DND-41 (cell line): Measurements from ENCODE around the gene TRIM22.

Source experiments
- ATAC-seq: fragments of 200-7000 bp; cut with Tn5 transposase; 3 replicates; pipeline ENCODE4 v1.9.1; 2021; ENCODE audit warnings: low read depth; ENCODE audit not compliant: insufficient read depth
- DNase-seq: peaks from one replicate; pipeline ENCODE4 v3.0.0-alpha.2; 2020
- H2AFZ ChIP-seq: 2 replicates; pipeline ENCODE4 v1.6.0; 2012; ENCODE audit warnings: low read depth, low read length
- H3K27ac ChIP-seq: 2 replicates; pipeline ENCODE4 v1.5.1; 2012; ENCODE audit warnings: low read length, inconsistent platforms
- H3K27me3 ChIP-seq: fragments of 200-600 bp; sonication (generic); 2 replicates; pipeline ENCODE4 v1.6.0; 2012; ENCODE audit warnings: low read length, mild to moderate bottlenecking, inconsistent platforms; ENCODE audit not compliant: insufficient read depth, poor library complexity
- H3K36me3 ChIP-seq: 2 replicates; pipeline ENCODE4 v1.5.1; 2012; ENCODE audit warnings: low read length, inconsistent platforms; ENCODE audit not compliant: insufficient read depth
- H3K4me1 ChIP-seq: 2 replicates; pipeline ENCODE4 v1.5.1; 2012; ENCODE audit warnings: mild to moderate bottlenecking, low read length; ENCODE audit not compliant: insufficient read depth
- H3K4me2 ChIP-seq: 2 replicates; pipeline ENCODE4 v1.6.0; 2012; ENCODE audit warnings: mild to moderate bottlenecking, moderate library complexity, low read length, inconsistent platforms; ENCODE audit not compliant: insufficient read depth
- H3K4me3 ChIP-seq, 2 experiments: fragments of 200-600 bp in 1 of 2; shearing (Covaris generic) in 1 of 2; 2 replicates each; pipeline ENCODE4 v1.5.1; 2012 to 2016; ENCODE audit warnings: inconsistent platforms in 2 of 2, low read length in 2 of 2, mild to moderate bottlenecking in 2 of 2, low read depth in 1 of 2, moderate library complexity in 1 of 2
- H3K79me2 ChIP-seq: 2 replicates; pipeline ENCODE4 v1.6.0; 2012; ENCODE audit warnings: low read length, inconsistent platforms; ENCODE audit not compliant: insufficient read depth
- H3K9ac ChIP-seq: 2 replicates; pipeline ENCODE4 v1.6.0; 2012; ENCODE audit warnings: low read depth, mild to moderate bottlenecking, inconsistent platforms, low read length, moderate library complexity
- H3K9me3 ChIP-seq: 2 replicates; pipeline ENCODE4 v1.5.1; 2012; ENCODE audit warnings: low read length, moderate library complexity, mild to moderate bottlenecking, inconsistent platforms; ENCODE audit not compliant: insufficient read depth, severe bottlenecking
- H4K20me1 ChIP-seq: 2 replicates; pipeline ENCODE4 v1.6.0; 2012; ENCODE audit warnings: low read length; ENCODE audit not compliant: insufficient read depth
- EZH2 ChIP-seq: IDR thresholded peaks from 3 replicates; pipeline ENCODE4 v1.6.1; 2012; ENCODE audit warnings: borderline replicate concordance, low read depth, mild to moderate bottlenecking, moderate library complexity, low read length, inconsistent platforms; ENCODE audit not compliant: severe bottlenecking
- TF ChIP-seq, protein P1 (sequence below): IDR thresholded peaks from 2 replicates; pipeline ENCODE4 v1.5.1; 2012; ENCODE audit warnings: borderline replicate concordance, low read length, moderate library complexity, mild to moderate bottlenecking; ENCODE audit not compliant: poor library complexity, severe bottlenecking; ENCODE audit errors: extremely low read depth

TRIM22 gene

DNA sequence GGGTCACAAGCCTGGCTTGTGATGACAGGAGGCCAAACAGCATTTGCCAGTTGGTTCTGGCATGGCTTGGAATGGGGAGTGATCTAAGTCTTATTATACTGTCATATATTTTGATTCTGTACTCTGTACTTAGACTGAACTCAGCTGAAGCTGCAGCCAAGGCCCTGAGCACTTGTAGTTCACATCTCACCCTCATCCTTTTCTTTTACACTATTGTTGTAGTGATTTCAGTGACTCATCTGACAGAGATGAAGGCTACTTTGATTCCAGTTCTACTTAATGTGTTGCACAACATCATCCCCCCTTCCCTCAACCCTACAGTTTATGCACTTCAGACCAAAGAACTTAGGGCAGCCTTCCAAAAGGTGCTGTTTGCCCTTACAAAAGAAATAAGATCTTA is 47.5 kb downstream of the TRIM22 start:
- H3K27ac ChIP-seq: no peak overlapping the region
- no peaks in the 10 kb centered on the region for H3K79me2 ChIP-seq
- H3K27me3 ChIP-seq: peaks cover 21% of the 10 kb centered on the region
- no peaks in the 10 kb centered on the region for H3K36me3 ChIP-seq
- H3K9ac ChIP-seq: no peak overlapping the region
- H3K9me3 ChIP-seq: no peaks in the 10 kb centered on the region
- TF ChIP-seq EZH2: no peak
- no peak for DNase-seq
- H2AFZ ChIP-seq: no peak overlapping the region
- H3K4me1 ChIP-seq: no peaks in the 10 kb centered on the region
- no peak overlapping the region for H3K4me3 ChIP-seq
- no peak overlapping the region for H3K4me2 ChIP-seq
- no peak for ATAC-seq
- no peaks in the 10 kb centered on the region for H4K20me1 ChIP-seq

DNA sequence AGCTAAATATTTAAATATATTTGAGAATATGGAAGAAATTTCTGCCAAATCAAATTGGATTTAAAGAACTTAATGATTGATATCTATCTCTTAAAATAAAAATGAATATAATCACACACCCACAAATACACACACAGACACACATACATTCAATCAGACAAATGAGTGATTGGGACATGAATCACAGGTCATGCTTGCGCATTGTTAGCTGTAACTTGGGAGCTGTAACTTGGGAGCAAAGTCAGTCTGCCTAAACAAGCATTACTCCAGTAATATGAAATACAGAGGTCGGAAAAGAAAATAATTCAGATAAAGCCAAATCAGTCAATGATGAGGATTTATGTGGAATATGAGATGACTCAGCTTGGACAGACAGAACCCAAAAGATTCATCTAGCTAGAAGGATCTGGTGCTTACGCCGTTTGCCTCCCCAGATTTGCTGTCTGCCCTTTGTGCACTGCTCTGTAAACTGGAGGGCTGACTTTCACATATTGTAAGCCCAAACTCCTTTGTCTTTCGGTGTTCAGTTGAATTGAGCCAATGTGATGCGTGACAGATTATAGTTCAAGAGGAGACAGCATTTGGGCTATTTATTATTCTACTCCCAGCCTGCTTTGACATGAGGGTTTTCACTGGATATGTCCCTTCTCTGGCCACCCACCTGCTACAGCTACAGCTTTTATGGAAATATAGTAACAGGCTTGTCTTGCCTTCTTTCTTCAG is 48.2 kb downstream of the TRIM22 start:
- Histone ChIP-seq H3K9me3 (no peaks in the 10 kb centered on the region), H2AFZ (no peak overlapping the region), H3K79me2 (no peaks in the 10 kb centered on the region), H3K4me1 (no peaks in the 10 kb centered on the region), H3K9ac (no peak overlapping the region), H4K20me1 (no peaks in the 10 kb centered on the region), H3K27me3 (peaks cover 21% of the 10 kb centered on the region), H3K27ac (no peak overlapping the region), H3K4me2 (no peak overlapping the region), H3K36me3 (no peaks in the 10 kb centered on the region), H3K4me3 (no peak overlapping the region)
- TF ChIP-seq, protein P1, sequence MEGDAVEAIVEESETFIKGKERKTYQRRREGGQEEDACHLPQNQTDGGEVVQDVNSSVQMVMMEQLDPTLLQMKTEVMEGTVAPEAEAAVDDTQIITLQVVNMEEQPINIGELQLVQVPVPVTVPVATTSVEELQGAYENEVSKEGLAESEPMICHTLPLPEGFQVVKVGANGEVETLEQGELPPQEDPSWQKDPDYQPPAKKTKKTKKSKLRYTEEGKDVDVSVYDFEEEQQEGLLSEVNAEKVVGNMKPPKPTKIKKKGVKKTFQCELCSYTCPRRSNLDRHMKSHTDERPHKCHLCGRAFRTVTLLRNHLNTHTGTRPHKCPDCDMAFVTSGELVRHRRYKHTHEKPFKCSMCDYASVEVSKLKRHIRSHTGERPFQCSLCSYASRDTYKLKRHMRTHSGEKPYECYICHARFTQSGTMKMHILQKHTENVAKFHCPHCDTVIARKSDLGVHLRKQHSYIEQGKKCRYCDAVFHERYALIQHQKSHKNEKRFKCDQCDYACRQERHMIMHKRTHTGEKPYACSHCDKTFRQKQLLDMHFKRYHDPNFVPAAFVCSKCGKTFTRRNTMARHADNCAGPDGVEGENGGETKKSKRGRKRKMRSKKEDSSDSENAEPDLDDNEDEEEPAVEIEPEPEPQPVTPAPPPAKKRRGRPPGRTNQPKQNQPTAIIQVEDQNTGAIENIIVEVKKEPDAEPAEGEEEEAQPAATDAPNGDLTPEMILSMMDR: no peak
- no peak for TF ChIP-seq EZH2
- DNase-seq: no peak
- no peak for ATAC-seq

DNA sequence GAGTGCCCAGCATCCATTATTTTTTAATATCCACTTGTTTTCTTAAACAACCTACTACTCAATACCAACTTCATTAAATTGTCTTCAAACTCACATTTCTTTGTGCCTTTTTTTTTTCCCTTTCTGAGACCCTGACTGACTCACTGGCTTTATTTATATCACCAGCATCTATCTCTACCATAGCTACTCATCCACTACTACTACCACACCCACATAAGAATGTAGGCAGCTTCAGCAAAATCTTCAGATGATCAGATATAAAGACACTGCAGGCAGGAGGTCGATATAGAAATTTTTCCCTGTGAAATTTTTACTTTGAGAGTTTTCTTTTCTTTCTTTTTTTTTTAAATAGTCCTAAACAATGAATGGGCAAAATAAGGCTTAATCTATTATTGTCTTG is 48.8 kb downstream of the TRIM22 start:
- no peak for ATAC-seq
- no peak overlapping the region for H3K9ac ChIP-seq
- H3K4me1 ChIP-seq: no peaks in the 10 kb centered on the region
- no peaks in the 10 kb centered on the region for H3K36me3 ChIP-seq
- H3K9me3 ChIP-seq: no peaks in the 10 kb centered on the region
- TF ChIP-seq, protein P1: no peak
- TF ChIP-seq EZH2: no peak
- H3K27me3 ChIP-seq: peaks cover 16% of the 10 kb centered on the region
- H4K20me1 ChIP-seq: no peaks in the 10 kb centered on the region
- no peaks in the 10 kb centered on the region for H3K79me2 ChIP-seq
- H3K4me2 ChIP-seq: no peak overlapping the region
- no peak overlapping the region for H2AFZ ChIP-seq
- no peak overlapping the region for H3K27ac ChIP-seq
- no peak for DNase-seq
- no peak overlapping the region for H3K4me3 ChIP-seq

DNA sequence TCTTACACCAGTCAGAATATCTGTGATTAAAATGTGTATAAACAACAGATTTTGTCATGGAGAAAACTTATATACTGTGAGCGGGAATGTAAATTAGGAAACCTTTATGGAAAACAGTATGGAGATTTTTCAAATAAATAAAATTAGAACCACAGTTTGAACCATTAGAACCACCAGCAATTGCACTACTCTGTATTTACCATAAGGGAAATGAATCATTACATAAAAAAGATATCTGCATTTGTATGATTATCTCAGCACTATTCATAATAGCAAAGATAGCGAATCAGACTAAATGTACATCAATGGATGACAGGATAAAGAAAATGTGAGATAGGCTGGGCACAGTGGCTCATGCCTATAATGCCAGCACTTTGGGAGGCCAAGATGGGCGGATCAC is 57.0 kb downstream of the TRIM22 start:
- Histone ChIP-seq H3K79me2 (no peaks in the 10 kb centered on the region), H4K20me1 (no peaks in the 10 kb centered on the region), H3K27me3 (peaks cover 10% of the 10 kb centered on the region), H3K4me3 (no peak overlapping the region), H3K36me3 (no peaks in the 10 kb centered on the region), H3K4me2 (no peak overlapping the region), H3K27ac (no peak overlapping the region), H3K9ac (no peak overlapping the region), H3K9me3 (no peaks in the 10 kb centered on the region), H3K4me1 (no peaks in the 10 kb centered on the region), H2AFZ (no peak overlapping the region)
- DNase-seq (no peak), ATAC-seq (no peak)
- no peak for TF ChIP-seq EZH2
- TF ChIP-seq, protein P1: no peak
